K562 (cell line): ENCODE data around the gene SLC22A23. TPM values are rescaled to one million over a fixed set of nuclear protein-coding genes. Genes with fewer than 3 reads are reported as not detected.

Experiments used
- ATAC-seq: fragments of 200-7000 bp; cut with Tn5 transposase; 3 replicates; pipeline ENCODE4 v1.9.1; 2020; ENCODE audit warnings: moderate library complexity
- BruUV-seq: library from RNA; stranded (reverse); fragments of 400-500 nt; replicated peaks from 2 replicates; lab custom pipeline; 2021; lab: Mats Ljungman, UMichigan
- CTCF ChIA-PET: fragments of 300-600 bp; formaldehyde crosslinking; extraction: SDS; loops from one replicate; lab custom pipeline; 2021; ENCODE audit warnings: low intra/inter-chr PET ratio; lab: Yijun Ruan, JAX
- POLR2A ChIA-PET: fragments of 300-600, 350-650 bp; sonication (Branson Sonifier 250); formaldehyde crosslinking; extraction: SDS; loops from one replicate; lab custom pipeline; 2021; ENCODE audit warnings: antibody characterized with exemption, inconsistent platforms; lab: Yijun Ruan, JAX
- DNase-seq, 4 experiments: peaks; one replicate each; pipeline versions ENCODE4 v3.0.0 to v3.0.0-alpha.2; 2011 to 2018; ENCODE audit warnings: low spot score in 3 of 4, mixed read lengths in 3 of 4; ENCODE audit errors: extremely low read depth in 1 of 4
- FAIRE-seq: peaks from 2 replicates; lab custom pipeline; 2011; peaks lifted over from hg19 to GRCh38; lab: Jason Lieb, UNC
- H2AFZ ChIP-seq: 2 replicates; pipeline ENCODE4 v1.6.0; 2011; ENCODE audit warnings: low read depth, low read length, control low read depth, inconsistent platforms
- H3K27ac ChIP-seq: fragments of 200-600 bp; 3 replicates; pipeline ENCODE4 v1.8.0; 2011; ENCODE audit warnings: low read depth, mild to moderate bottlenecking, control low read depth, inconsistent platforms, low read length, moderate library complexity, mixed read lengths; ENCODE audit errors: extremely low read depth
- H3K27me3 ChIP-seq, 2 experiments: fragments of 300-600 bp in 1 of 2; 2 replicates in 1 of 2; 3 replicates in 1 of 2; pipeline versions ENCODE4 v1.6.0 to v1.8.0; 2011; ENCODE audit warnings: inconsistent platforms in 2 of 2, low read length in 2 of 2, mild to moderate bottlenecking in 1 of 2, mixed read lengths in 1 of 2, moderate library complexity in 1 of 2; ENCODE audit not compliant: control insufficient read depth in 2 of 2, insufficient read depth in 2 of 2
- H3K36me3 ChIP-seq: fragments of 300-600 bp; 3 replicates; pipeline ENCODE4 v1.8.0; 2011; ENCODE audit warnings: mild to moderate bottlenecking, low read length, inconsistent platforms; ENCODE audit not compliant: control insufficient read depth, insufficient read depth
- H3K4me1 ChIP-seq, 2 experiments: fragments of 200-600 bp in 1 of 2; replicated peaks in 1 of 2; 2 replicates in 1 of 2; 3 replicates in 1 of 2; pipeline versions ENCODE4 v1.5.1 to v1.8.0; 2011; ENCODE audit warnings: inconsistent platforms in 2 of 2, low read length in 2 of 2, mild to moderate bottlenecking in 1 of 2, mixed read lengths in 1 of 2, moderate library complexity in 1 of 2; ENCODE audit not compliant: control insufficient read depth in 2 of 2, insufficient read depth in 2 of 2
- H3K4me2 ChIP-seq: 2 replicates; pipeline ENCODE4 v1.6.1; 2011; ENCODE audit warnings: low read length, control low read depth, inconsistent platforms, mixed read lengths; ENCODE audit not compliant: insufficient read depth
- H3K4me3 ChIP-seq: fragments of 200-600 bp; sonication (generic), shearing (Covaris generic); 2 replicates; pipeline ENCODE4 v1.5.1; 2016; ENCODE audit warnings: control low read depth, inconsistent platforms
- H3K79me2 ChIP-seq: fragments of 200-600 bp; 3 replicates; pipeline ENCODE4 v1.8.0; 2011; ENCODE audit warnings: low read length, inconsistent platforms; ENCODE audit not compliant: control insufficient read depth, insufficient read depth
- H3K9ac ChIP-seq, 2 experiments: 2 replicates each; pipeline versions ENCODE4 v1.6.0 to v1.6.1; 2011; ENCODE audit warnings: low read depth in 2 of 2, low read length in 2 of 2, control low read depth in 1 of 2, inconsistent platforms in 1 of 2, mild to moderate bottlenecking in 1 of 2, mixed read lengths in 1 of 2; ENCODE audit not compliant: insufficient read depth in 1 of 2
- H3K9me1 ChIP-seq: one replicate; pipeline ENCODE4 v1.6.0; 2011; ENCODE audit warnings: inconsistent platforms, mild to moderate bottlenecking, low read length, moderate library complexity; ENCODE audit not compliant: control insufficient read depth, insufficient read depth
- H3K9me3 ChIP-seq: replicated peaks from 2 replicates; pipeline ENCODE4 v1.5.1; 2011; ENCODE audit warnings: low read depth, low read length, inconsistent platforms; ENCODE audit not compliant: control insufficient read depth, insufficient read depth
- H4K20me1 ChIP-seq: replicated peaks from 2 replicates; pipeline ENCODE4 v1.6.1; 2011; ENCODE audit warnings: low read length, inconsistent platforms, mixed read lengths; ENCODE audit not compliant: control insufficient read depth, insufficient read depth
- ARHGAP35 ChIP-seq: fragments of 450-650 bp; IDR thresholded peaks from 2 replicates; pipeline ENCODE4 v1.6.1; 2018; ENCODE audit not compliant: partially characterized antibody
- ATF7 ChIP-seq: fragments of 450-650 bp; IDR thresholded peaks from 2 replicates; pipeline ENCODE4 v1.7.1; 2014; ENCODE audit warnings: mild to moderate bottlenecking, moderate library complexity
- CBX1 ChIP-seq: sonication (generic); IDR thresholded peaks from 2 replicates; pipeline ENCODE4 v1.6.1; 2016; ENCODE audit warnings: antibody characterized with exemption, low read depth, mild to moderate bottlenecking
- CBX2 ChIP-seq: fragments of 200-600 bp; sonication (generic); IDR thresholded peaks from one replicate; pipeline ENCODE4 v1.6.1; 2012; ENCODE audit warnings: mild to moderate bottlenecking, low read length, inconsistent platforms; ENCODE audit not compliant: insufficient read depth, poor library complexity, severe bottlenecking
- EGR1 ChIP-seq: fragments of 450-650 bp; conservative IDR thresholded peaks from 2 replicates; pipeline ENCODE4 v1.6.1; 2017; ENCODE audit warnings: mild to moderate bottlenecking
- GATA2 ChIP-seq: sonication (generic); formaldehyde crosslinking; IDR thresholded peaks from 2 replicates; pipeline ENCODE4 v1.4.0; 2020; ENCODE audit warnings: mild to moderate bottlenecking, missing genetic modification reagents
- MAFK ChIP-seq: IDR thresholded peaks from 2 replicates; pipeline ENCODE4 v1.6.1; 2011; ENCODE audit warnings: low read length, improper control_type of control experiment
- MCM5 ChIP-seq: fragments of 450-650 bp; IDR thresholded peaks from 2 replicates; pipeline ENCODE4 v1.6.1; 2016; ENCODE audit warnings: low read depth
- MEIS2 ChIP-seq: fragments of 450-650 bp; IDR thresholded peaks from 2 replicates; pipeline ENCODE4 v1.6.1; 2014; ENCODE audit warnings: mild to moderate bottlenecking; ENCODE audit not compliant: partially characterized antibody
- NELFE ChIP-seq: IDR thresholded peaks from 2 replicates; pipeline ENCODE4 v1.6.1; 2011; ENCODE audit warnings: mild to moderate bottlenecking; ENCODE audit not compliant: insufficient read depth, insufficient read length
- RERE ChIP-seq: sonication (generic); formaldehyde crosslinking; IDR thresholded peaks from 2 replicates; pipeline ENCODE4 v1.8.0; 2023; ENCODE audit warnings: missing genetic modification reagents, mild to moderate bottlenecking, borderline replicate concordance
- RNF219 ChIP-seq: fragments of 250-450 bp; sonication (Bioruptor Pico); IDR thresholded peaks from 2 replicates; pipeline ENCODE4 v1.5.0; 2022; ENCODE audit warnings: mild to moderate bottlenecking
- XRCC3 ChIP-seq: fragments of 450-650 bp; IDR thresholded peaks from 2 replicates; pipeline ENCODE4 v1.6.1; 2017; ENCODE audit warnings: mild to moderate bottlenecking, moderate library complexity
- WGBS: fragments of 100-300 bp; shearing (Covaris generic); methylation state at CpG from one replicate; pipeline ENCODE4 v1.1.6; 2016; ENCODE audit warnings: low coverage, mixed read lengths; ENCODE audit not compliant: insufficient coverage; ENCODE audit errors: missing lambda C conversion rate; 5-methylcytosine and 5-hydroxymethylcytosine counted together
- in situ Hi-C: fragments of 300-500 bp; cut with MboI; formaldehyde crosslinking; loops from 4 replicates; pipeline ENCODE4 v1.15.0; 2018; ENCODE audit warnings: inconsistent platforms, mixed read lengths
- intact Hi-C: fragments of 100-400 bp; cut with micrococcal nuclease; formaldehyde crosslinking; loops from 2 replicates; pipeline ENCODE4 v1.14.2; 2022
- polyA plus RNA-seq, 8 experiments: library from polyadenylated mRNA; depleted of rRNA in 4 of 8; stranded (reverse) in 5 of 8; unstranded in 3 of 8; fragments of >200 nt; fragmentation: Nextera tagmentation in 2 of 8; fragmentation: Illumina TruSeq in 1 of 8; extraction: Ambion mirVana in 2 of 8; extraction: Trizol in 1 of 8; gene quantifications; 2 replicates each; pipeline versions ENCODE4 v1.2.1 to v1.2.3, GENCODE V29; 2011 to 2014; ENCODE audit warnings: inconsistent platforms in 1 of 8, missing spikeins in 1 of 8
- total RNA-seq, 7 experiments: library from RNA; depleted of rRNA in 6 of 7; stranded (reverse); fragments of >200 nt in 6 of 7; fragmentation: Illumina TruSeq in 2 of 7; extraction: Trizol in 2 of 7; gene quantifications; 2 replicates each; pipeline versions ENCODE4 v1.2.1 to v1.2.3, GENCODE V29; 2011 to 2021; ENCODE audit warnings: low replicate concordance in 1 of 7
- TF ChIP-seq, protein P1 (sequence below): fragments of 250-450 bp; sonication (Bioruptor Pico); IDR thresholded peaks from 2 replicates; pipeline ENCODE4 v1.5.0; 2021; ENCODE audit warnings: mild to moderate bottlenecking, borderline replicate concordance

SLC22A23 gene
- total and polyA plus RNA-seq, 9 of the 15 experiments (the other 6 are each of a cell fraction or from before 2014, with no cell fraction given): 0.30 to 8.7 (median 2.5) TPM

DNA sequence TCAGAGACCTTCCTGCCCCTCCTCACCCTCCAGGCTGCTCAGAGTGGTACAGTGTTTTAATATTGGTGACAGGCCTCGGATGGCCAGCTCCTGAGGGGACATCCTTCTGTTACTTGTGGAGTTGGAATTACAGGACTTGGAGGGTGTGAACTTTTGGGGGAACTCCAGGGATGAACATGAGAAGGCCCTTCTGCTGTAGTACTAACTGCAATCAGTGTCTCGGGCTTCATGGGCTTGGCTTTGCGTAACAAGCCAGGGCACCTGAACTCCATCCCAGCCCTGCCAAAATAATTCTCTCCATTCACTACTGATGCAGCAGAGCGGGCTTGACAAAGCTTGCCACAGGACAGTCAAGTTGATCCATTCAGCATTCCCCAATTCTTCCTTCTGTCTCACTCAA lies 28.6 kb downstream of the SLC22A23 start:
- in situ Hi-C loops (no loop called here), intact Hi-C loops (no loop called here)
- H3K27ac ChIP-seq: no peak overlapping the region
- no peak for DNase-seq
- no peak overlapping the region for H3K9ac ChIP-seq
- H3K4me2 ChIP-seq: no peak overlapping the region
- H3K9me3 ChIP-seq: no peaks in the 10 kb centered on the region
- WGBS: 78% methylated on average over 4 of the region's 4 CpGs
- no peaks in the 10 kb centered on the region for H3K27me3 ChIP-seq
- H3K9me1 ChIP-seq: peaks cover 4% of the 10 kb centered on the region
- FAIRE-seq: no peak
- ATAC-seq: no peak
- no TSS peak for BruUV-seq
- POLR2A ChIA-PET: interaction anchor here (0.6 to 1.9 kb wide), 3 partner anchors 15 to 98 kb away, joined by 3 to 13 read pairs (median 5); no protein-coding TSS in a partner anchor
- CTCF ChIA-PET: no interaction called here
- peaks cover 6% of the 10 kb centered on the region; the same call in 1 of the 2 replicates for H4K20me1 ChIP-seq
- H3K79me2 ChIP-seq: no peaks in the 10 kb centered on the region
- H3K4me1 ChIP-seq: peaks cover 0 to 7% of the 10 kb centered on the region in 2 experiments; a peak in 3 of 5 replicates
- no peak overlapping the region for H2AFZ ChIP-seq
- H3K4me3 ChIP-seq: no peak overlapping the region
- no peaks in the 10 kb centered on the region for H3K36me3 ChIP-seq
- TF ChIP-seq GATA2 (no peak), ARHGAP35 (no peak), ATF7 (no peak), MEIS2 (no peak), CBX1 (no peak), CBX2 (no peak), RNF219 (CRISPR knock-in tag) (no peak), MAFK (no peak), EGR1 (no peak), NELFE (no peak), XRCC3 (no peak), RERE (CRISPR knock-in tag) (no peak), MCM5 (no peak)
- TF ChIP-seq, protein P1, sequence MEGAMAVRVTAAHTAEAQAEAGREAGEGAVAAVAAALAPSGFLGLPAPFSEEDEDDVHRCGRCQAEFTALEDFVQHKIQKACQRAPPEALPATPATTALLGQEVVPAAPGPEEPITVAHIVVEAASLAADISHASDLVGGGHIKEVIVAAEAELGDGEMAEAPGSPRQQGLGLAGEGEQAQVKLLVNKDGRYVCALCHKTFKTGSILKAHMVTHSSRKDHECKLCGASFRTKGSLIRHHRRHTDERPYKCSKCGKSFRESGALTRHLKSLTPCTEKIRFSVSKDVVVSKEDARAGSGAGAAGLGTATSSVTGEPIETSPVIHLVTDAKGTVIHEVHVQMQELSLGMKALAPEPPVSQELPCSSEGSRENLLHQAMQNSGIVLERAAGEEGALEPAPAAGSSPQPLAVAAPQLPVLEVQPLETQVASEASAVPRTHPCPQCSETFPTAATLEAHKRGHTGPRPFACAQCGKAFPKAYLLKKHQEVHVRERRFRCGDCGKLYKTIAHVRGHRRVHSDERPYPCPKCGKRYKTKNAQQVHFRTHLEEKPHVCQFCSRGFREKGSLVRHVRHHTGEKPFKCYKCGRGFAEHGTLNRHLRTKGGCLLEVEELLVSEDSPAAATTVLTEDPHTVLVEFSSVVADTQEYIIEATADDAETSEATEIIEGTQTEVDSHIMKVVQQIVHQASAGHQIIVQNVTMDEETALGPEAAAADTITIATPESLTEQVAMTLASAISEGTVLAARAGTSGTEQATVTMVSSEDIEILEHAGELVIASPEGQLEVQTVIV: no peak
